SW480 (cell line): Measurements from ENCODE around the gene AGO1.
A peak's percentile ranks its signal among the peaks of the same experiment; 100 is the strongest.

ENCODE experiments used
- DNase-seq: peaks from one replicate; pipeline ENCODE4 v3.0.0-alpha.2; 2016; ENCODE audit warnings: low spot score

The AGO1 gene

DNA sequence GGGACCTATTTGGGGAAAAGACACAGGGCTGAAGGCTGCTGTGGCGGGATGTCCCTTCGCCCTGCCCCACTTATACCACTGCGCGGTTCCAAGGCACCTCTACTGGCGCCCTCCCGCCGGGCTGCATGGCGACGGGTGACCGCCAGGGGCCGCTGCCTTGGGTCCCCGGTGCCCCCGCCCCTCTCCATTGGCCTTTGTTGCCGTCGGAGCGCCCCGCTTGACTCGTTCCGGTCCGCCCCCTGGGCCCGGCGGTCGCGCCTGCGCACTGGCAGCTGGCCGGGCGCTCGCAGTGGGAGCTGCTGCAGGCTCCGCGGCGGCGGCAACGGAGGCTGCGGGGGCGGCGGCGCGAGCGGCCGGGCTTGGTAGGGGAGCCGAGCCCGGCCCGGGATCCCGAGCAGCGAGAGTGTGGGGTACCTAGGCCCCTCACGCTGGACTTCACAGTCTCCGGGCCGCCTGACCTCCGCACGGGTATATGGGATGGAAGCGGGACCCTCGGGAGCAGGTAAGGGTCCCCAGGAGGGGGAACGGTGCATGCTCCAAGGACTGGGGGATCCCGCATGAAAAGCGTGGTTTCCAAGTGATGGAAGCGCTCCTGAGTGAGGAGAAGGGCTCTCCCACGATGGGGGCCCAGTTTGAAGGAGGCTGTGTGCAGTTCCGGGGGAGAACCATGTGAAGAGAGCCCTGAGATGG, at the start of gene AGO1:
AGO1 (plus strand) TSS at position 265 of the 690 bp plus-strand sequence; CDS start at position 478, 213 bp downstream.
- DNase-seq, result peak; percentile 88

DNA sequence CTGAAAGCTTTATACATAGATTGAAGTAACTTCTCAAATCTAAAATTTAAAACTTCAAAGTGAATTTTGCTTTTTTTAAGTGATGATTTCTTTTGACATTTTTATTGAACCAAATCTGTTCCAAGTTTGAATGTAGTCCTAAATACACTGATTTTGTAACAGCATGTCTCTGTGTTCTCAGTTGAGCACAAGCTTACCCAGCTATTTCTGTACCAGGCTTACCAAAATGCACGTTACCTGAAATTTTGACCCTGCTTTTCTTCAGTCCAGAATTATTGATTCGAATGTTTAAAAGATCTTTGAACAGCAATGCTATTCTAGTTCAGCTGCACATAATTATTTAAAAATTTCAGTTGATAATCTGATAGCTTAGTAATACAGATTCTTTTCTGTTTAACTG, 49.6 kb upstream of the AGO1 start:
- no peak for DNase-seq

DNA sequence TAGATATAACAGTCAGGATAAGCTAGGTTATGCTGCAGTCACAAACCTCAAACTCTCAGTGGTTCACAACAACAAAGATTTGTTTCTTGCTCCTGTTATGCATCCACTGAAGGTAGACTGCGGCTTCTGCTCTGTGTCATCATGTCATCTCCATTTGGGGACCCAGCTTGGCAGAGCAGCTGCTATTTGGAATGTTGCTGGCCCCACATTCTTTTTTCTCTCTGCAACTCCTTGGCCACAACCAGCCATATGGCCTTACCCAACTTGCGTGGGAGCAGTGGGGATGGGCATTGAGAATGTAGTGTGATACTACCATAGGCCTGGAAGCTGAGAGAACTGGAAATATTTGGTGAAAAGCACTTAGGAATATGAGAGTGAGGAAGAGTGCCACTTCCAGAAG, 48.8 kb upstream of the AGO1 start:
- DNase-seq, result no peak

DNA sequence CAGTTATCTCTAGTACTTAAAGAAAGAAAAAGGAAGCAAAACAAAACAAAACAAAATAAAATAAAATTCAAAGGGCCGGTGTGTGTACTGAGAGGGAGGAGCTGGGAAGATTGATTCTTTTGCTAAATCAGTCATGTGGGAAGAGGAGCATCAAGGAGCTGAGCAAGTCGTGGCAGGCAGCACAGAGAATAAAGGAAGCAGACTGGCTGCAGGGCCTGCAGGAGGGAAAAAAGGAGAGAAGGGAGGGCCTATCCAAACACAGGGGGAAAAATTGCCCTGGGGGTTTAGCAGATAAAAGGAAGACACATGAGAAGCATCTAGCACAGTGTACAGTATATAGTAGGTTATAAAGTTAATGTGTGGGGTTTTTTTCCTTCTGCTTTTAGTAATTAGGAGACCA, 47.6 kb upstream of the AGO1 start:
- no peak for DNase-seq

DNA sequence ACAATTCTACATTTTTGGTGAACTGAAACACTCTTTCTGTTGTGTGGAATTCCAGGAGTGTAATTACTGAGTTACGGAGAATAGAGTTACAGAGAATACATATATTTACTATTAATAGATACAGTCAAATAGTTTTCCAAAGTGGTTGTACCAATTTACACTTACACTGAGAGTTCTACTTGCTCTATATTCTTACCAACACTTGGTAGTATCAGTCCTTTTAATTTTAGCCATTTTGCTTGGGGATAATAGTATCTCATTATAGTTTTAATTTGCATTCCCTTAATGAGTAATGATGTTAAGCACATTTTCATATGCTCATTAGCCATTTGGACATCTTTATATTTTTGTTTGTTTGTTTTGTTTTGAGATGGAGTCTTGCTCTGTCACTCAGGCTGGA, 46.3 kb upstream of the AGO1 start:
- no peak for DNase-seq

DNA sequence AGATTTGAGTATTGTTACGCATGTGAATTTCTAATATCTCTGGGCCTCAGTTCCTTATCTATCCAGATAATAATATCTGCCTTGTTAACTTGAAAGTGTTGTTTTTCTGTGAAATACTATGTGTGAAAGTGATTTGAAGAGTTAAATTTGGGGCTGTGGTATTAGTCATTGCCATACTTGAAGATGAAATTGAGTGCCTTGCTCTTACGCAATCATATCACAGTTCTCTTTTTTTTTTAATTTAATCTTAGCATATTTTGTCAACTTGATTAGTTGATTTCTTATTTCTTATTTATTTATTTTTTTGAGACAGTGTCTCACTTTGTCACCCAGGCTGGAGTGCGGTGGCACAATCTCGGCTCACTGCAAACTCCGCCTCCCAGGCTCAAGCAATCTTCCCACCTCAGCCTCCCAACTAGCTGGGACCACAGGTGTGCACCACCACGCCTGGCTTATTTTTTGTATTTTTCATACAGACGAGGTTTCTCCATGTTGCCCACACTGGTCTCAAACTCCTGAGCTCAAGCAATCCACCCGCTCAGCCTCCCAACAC, 44.2 kb upstream of the AGO1 start:
- DNase-seq, result no peak

DNA sequence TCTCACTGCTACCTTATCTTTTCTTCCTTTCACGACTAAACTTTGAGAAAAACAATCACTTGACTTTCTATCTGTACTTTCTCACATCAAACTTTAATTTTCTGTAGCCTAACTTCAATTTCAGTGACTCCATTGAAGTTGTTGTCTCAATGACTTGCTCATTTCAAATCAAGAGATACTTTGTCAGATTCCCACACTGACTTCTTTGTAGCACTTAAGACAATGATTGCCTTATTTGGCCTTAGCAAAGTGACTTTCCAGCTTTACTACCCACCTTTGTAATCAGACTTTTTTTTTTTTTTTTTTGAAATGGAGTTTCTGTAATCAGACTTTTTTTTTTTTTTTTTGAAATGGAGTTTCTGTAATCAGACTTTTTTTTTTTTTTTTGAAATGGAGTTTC, 38.2 kb upstream of the AGO1 start:
- no peak for DNase-seq

DNA sequence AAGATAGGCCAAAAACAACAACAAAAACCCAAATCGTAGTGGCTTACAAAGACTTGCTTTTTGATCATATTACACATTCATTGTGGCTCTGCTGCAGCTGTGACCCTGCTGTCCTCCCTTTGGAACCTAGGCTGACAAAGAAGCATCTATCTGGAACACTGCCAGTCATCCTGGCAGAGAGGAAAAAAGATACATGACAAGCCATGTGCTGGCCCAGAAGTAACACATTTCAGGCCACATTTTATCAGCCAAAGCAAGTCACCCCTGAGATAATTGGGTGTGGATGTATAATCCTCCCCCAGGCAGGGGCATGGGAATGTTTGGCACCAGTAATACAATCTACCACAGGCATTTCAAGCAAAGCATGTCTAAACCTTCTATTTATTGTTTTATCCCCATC, 37.2 kb upstream of the AGO1 start:
- DNase-seq, result no peak

DNA sequence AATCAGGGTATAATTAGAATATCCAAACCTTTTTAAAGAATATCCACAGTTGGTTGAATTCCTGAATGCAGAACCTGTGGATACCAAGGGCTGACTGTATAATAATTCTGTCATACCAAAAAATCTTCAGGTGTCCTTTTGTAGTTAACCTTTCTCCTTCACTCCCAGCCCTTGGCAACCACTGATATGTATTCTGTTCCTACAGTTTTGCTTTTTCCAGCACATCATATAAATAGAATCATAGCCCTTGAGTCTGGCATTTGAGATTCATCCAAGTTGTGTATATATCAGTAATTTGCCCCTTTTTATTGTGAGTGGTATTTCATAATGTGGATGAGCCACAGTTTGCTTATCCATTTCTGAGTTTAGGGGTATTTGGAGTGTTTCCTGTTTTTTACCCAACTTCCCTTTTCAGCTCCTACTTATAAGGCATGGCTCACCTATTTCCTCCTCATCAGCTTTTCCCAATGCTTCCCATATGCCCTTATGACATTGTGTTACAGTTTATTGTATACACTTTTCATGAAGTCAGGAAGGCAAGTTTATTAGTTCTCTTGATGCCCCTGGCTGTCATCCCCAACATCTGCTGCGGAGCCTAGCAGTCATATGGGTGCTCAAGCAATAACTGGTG, 35.0 kb upstream of the AGO1 start:
- DNase-seq, result no peak

DNA sequence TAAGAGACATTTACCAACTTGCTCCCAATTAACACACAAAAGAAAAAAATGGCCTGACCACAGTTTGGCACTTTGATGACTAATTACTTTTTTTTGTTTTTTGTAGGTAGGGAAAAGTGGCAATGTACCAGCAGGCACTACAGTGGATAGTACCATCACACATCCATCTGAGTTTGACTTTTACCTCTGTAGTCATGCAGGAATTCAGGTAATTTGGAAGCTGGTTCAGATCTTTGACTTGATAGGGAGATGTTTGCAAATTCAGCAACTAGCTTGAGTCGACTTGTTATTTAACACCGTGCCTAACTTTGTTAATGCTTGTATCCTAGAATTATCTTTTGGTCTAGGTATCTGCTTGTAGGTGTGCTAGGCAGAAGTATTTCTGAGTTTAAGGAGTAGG, 33.0 kb upstream of the AGO1 start:
- no peak for DNase-seq

DNA sequence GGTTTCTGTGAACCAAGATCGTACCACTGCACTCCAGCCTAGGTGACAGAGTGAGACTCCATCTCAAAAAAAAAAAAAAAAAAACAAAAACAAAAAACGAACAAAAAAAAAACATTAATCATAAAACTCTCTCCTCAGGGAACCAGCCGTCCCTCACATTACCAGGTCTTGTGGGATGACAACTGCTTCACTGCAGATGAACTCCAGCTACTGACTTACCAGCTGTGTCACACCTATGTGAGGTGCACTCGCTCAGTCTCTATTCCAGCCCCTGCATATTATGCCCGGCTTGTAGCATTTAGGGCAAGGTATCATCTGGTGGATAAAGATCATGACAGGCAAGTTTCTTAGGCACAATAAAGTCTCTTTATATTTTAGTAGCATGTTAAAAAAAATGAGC, 32.3 kb upstream of the AGO1 start:
- no peak for DNase-seq

DNA sequence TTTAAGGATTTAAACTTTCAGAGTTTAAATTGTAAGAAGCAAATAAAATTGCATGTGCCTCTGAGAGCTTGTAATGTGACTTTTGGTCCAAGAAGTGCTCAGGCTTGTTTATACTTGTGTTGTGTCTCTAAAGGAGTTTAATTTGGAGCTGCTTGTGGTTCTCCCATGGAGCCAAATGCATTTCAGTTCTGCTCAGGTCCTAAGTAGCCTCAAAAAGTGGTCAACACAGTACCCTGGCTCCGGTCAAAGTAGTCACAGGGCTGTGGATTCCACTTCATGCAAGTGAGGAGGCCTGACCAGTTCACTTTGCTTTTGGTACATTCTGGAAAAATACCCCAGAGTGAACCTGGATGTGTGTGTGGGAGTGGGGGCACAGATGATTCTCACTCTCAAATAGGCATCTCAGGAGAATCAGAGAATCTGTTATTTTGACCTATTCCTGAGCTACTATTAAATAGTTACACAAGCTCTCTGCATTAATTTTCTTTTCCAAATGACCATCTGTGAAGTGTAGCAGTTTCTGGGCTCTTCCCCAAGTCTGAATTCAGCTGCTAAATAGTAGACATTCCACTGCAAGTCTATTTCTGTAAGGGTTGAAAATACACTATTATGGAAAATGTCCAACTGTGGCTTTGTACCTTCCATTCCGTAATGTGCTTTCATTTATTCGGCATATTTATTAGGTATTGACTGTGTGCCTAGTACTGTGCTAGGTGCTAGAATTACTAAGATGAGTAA, 31.7 kb upstream of the AGO1 start:
- DNase-seq, result no peak

DNA sequence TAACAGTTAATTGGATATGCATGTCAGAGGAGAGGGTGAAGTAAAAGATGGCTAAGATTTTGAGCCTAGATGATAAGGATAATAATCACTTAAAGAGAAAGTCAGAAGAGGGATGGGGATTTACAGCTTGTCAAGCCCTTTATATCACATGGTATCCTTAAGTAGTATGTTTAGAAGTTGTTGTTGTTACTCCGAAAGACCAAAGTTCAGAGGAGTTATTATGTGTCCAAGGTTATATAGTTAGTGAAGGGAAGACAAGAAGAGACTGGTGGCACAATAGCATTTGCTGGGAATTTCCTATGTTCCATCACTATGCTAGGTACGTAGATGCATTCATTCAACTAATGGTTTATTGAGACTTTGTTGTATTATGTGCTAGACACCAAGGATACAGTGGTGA, 30.8 kb upstream of the AGO1 start:
- DNase-seq, result no peak

DNA sequence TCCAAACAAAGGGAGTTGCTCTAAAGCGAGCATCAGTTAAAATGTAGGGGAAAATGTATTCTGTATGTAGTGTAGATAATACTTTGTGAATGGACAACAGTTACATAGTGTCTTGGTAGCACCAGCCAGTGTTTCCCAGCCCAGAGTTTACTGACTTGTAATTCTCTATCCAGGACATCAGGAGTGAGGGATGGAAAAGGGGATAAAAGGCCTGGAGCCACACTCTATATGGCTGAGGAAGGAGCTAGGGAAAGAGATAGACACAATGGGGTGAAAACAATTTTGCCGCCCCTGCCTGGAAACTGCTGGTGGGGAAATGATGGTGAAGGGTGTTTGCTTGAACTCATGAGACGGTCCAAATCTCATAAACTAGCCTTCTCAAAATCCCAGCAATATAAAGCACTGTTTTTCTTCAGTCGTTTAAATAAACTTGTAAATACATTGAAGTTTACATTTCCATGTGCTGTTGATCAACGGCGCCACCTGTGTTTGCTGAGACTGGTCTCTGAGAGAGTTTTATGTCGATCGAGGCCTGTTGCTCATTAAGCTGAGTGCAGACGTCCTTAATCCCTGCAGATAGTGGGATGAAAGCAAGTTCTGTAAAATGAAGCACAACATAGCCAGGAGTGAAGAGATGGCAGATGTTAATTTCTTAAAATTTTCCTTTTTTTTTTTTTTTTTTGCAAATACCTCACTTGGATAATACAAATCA, 27.9 kb upstream of the AGO1 start:
- DNase-seq, result no peak

DNA sequence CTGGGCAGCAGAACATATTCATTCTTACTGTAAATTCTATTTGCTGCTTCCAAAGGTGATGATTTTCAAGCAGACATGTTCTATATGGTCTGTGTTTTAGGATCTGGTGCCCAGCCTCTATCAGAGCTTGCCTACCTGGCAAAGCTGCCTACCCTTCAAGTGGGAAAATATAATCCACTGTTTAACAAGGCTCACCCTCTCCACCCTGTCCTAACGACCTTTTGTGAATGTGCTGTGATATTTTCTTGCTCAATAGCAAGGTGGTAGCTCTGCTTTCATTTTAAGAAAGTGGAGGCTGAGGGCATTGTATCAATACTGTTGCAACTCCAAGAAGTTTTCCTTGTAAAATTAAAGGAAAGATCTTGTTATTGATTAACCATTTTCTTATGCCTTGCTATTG, 26.0 kb upstream of the AGO1 start:
- DNase-seq, result no peak

DNA sequence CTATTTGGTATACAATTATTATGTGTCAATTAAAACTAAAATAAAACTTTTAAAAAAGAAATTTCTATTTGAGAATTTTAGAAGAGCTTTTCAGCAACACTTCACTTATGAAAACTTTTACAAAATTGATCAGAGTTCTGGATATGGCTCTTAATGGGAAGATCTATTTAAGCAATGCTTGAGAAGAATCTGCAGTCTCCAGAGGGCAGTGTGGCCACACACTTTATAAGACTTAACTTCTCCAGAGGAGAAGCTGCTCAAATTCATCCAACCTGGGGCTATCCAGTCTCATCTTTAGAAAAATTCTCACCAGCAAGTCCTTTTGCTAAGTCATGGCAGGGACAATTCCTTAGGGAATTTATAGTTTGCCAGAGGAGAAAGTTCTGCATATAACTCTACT, 25.2 kb upstream of the AGO1 start:
- peak; percentile 6 for DNase-seq

DNA sequence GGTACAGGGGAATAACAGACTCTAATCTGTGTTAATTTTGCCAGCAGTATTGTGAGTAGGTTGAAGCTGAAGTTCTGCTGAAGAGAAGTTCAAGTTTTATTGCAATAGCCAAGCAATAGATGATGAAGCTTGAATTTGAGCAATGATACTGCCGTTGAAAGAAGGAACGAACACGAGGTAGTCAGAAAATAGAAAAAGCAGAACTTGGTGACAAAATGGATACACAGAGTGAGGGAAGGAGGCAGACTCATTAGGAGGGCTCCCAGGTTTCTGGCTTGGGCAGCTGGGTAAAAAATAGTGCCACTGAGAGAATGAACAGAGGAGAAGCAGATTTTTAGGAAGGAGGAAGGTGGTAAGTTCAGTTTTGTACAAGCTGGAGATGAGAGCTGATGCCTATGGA, 22.3 kb upstream of the AGO1 start:
- DNase-seq, result no peak

DNA sequence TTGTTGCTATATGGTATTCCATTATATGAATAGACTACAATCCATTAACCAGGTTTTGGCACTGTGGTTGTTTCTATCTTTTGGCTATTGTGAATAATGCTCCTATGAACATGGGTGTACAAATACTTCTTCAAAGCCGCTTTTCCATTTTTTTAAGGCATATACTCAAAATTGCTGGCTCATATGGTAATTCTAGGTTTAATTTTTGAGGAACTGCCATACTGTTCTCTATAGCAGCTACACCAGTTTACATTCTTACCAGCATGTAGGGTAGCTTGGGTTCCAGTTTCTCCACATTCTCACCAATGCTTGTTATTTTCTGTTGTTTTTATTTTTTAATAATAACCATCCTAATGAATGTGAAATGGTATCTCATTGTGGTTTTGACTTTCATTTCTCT, 19.9 kb upstream of the AGO1 start:
- no peak for DNase-seq

DNA sequence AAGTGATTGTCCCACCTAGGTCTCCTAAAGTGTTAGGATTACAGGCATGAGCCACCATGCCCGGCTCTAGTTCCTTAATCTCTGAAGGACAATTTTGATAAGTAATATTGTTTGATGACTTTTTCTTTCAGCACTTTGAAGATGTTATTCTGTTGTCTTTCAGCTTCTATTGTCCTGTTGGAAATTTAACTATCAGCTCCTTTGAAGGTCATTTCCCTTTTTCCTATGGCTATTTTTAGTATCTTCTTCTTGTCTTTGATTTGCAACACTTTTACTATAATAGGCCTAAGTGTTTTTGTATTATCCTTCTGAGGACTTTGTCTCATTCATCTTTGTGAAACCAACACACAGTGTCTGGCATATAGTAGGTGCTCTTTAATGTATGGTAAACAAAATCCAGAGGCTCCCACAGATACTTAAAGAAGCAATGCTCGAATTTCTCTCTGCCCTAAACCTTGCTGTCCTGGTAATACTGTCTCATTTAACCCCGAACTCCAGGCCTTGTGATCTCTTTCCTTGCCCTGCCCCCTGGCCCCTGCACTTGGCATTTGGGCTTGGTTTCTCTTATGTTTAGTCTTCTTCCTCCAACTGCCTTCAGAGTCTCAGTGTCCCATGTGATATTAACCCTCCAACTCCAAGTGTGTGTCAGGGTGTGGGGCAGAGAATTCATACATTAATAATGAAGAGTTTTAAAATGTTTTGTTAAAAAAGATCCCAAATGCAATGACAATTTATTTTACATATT, 19.0 kb upstream of the AGO1 start:
- DNase-seq, result no peak

DNA sequence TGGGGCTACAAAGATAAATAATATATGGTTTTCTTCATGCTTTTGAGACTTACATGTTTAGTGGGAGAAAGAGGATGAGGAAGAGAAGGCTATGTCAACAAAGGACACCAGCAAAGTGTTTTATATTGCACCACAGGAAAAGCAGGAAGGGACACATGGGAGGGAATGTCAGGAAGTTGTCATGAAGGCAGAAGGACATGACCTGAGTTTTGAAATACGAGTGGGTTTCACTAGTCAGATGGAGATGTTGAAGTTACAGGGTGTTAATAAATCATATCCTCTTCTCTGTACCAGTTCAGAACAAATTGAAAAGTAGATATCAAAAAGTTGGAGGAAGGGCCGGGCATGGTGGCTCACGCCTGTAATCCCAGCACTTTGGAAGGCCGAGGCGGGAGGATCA, 18.2 kb upstream of the AGO1 start:
- no peak for DNase-seq

DNA sequence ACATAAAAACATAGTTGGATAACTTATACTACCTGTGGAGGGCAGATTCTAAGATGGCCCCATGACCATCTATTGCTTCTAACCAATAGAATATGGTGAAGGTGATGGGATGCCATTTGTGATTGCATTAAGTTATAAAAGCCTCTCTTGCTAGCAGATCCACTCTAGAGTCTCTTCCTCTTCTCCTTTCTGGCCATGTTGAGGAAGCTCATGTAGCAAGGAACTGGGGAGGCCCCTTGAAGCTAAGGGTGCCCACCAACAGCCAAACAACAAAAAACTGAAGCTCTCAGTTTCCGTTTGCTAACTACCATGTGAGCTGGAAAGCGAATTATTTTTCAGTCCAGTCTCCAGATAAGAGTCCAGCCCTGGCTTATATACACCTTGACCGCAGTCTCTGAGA, 16.0 kb upstream of the AGO1 start:
- no peak for DNase-seq
